ENCODE results near the gene NARS2. TPM values are rescaled to one million over a fixed set of nuclear protein-coding genes. Genes with fewer than 3 reads are reported as not detected.

The NARS2 gene
- total RNA-seq, 1 donor from 2014 or later = 19.1 TPM

GRCh38 chr11:78386215-78386941 is 188.3 kb downstream of the NARS2 start:
- intact Hi-C loops (cut with micrococcal nuclease) = no loop called here

Other genes starting within 250 kb of the NARS2 start
- gene GAB2, start 157.0 kb downstream of the NARS2 start, total RNA-seq = 85.2 and 96.1 TPM in 2 replicates